Measurements from ENCODE around the gene DGKB.

Gene DGKB

DNA sequence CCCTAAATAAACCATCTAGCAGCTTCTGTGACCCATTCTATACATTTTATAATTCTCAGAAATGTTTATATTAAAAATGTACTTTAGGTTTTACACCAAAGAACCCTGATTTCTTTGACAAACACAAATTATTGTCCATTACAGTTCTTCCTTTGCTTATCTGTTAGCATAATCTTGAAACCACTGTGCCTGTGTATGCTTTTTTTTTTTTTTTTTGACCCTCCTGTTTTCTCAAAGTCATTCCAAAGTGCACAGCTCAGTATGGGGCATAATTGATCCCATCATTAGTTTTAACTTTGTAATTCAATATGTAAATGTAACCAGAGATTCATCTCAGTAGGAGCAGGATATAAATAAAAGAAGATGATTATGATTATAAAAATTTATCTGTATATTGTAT is 229.3 kb downstream of the DGKB start:
- no peaks in the 10 kb centered on the region for H3K9me3 ChIP-seq
- H3K4me1 ChIP-seq (ENCODE audit: control insufficient read depth in 1 of 2, insufficient read depth in 1 of 2, low read depth in 1 of 2, low read length in 1 of 2), result no peaks in the 10 kb centered on the region
- H3K4me3 ChIP-seq (ENCODE audit: low read depth in 1 of 2, low read length in 1 of 2), result no peak overlapping the region
- H3K27me3 ChIP-seq, result no peaks in the 10 kb centered on the region
- no peaks in the 10 kb centered on the region for H3K36me3 ChIP-seq
- TF ChIP-seq, protein P1, sequence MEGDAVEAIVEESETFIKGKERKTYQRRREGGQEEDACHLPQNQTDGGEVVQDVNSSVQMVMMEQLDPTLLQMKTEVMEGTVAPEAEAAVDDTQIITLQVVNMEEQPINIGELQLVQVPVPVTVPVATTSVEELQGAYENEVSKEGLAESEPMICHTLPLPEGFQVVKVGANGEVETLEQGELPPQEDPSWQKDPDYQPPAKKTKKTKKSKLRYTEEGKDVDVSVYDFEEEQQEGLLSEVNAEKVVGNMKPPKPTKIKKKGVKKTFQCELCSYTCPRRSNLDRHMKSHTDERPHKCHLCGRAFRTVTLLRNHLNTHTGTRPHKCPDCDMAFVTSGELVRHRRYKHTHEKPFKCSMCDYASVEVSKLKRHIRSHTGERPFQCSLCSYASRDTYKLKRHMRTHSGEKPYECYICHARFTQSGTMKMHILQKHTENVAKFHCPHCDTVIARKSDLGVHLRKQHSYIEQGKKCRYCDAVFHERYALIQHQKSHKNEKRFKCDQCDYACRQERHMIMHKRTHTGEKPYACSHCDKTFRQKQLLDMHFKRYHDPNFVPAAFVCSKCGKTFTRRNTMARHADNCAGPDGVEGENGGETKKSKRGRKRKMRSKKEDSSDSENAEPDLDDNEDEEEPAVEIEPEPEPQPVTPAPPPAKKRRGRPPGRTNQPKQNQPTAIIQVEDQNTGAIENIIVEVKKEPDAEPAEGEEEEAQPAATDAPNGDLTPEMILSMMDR (IDR thresholded peaks at IDR 0.05), result no peak
- no peak overlapping the region for H3K27ac ChIP-seq

DNA sequence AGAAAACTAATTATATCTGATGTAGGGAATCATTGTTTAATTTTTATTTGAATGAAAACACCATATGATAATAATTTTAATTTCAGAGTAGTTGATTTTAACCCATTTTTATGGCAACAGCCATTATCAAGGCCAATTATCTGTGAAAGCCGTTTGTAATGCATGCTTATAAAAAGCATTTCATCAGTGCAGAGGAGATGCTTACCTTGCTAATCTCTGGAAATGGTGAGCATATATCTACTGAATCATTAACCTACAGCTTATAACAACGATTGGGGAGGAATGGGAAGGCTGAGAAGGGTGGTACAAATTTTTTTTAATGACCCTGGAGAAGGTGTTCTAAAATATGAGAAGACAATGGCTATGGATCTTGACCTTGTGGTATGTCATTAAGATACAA is 235.6 kb downstream of the DGKB start:
- TF ChIP-seq, protein P1 (IDR thresholded peaks at IDR 0.05), result no peak
- Histone ChIP-seq H3K4me1 (ENCODE audit: control insufficient read depth in 1 of 2, insufficient read depth in 1 of 2, low read depth in 1 of 2, low read length in 1 of 2) (no peaks in the 10 kb centered on the region), H3K27me3 (no peaks in the 10 kb centered on the region), H3K27ac (no peak overlapping the region), H3K9me3 (no peaks in the 10 kb centered on the region), H3K36me3 (no peaks in the 10 kb centered on the region), H3K4me3 (ENCODE audit: low read depth in 1 of 2, low read length in 1 of 2) (no peak overlapping the region)

DNA sequence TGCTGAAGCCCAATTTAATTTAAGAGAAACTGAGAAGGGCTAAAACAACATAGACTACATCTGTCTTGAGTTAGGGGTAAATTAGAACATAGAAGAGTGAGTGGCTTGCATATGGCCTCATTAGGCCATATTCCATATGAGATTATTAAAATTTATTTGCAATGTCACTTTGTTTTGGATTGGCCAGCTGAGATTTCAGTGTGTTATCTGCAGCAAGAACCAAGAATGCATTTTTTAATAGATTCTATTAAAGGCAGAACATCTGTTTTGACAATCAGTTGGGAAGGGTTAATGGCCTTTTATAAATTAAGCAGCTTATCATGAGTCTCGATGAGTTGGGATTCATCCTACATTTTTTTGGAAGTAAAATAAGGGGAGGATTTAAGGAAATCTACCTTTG is 236.2 kb downstream of the DGKB start:
- no peaks in the 10 kb centered on the region for H3K36me3 ChIP-seq
- no peak overlapping the region for H3K27ac ChIP-seq
- no peaks in the 10 kb centered on the region for H3K4me1 ChIP-seq (ENCODE audit: control insufficient read depth in 1 of 2, insufficient read depth in 1 of 2, low read depth in 1 of 2, low read length in 1 of 2)
- H3K4me3 ChIP-seq (ENCODE audit: low read depth in 1 of 2, low read length in 1 of 2), result no peak overlapping the region
- no peaks in the 10 kb centered on the region for H3K27me3 ChIP-seq
- no peaks in the 10 kb centered on the region for H3K9me3 ChIP-seq
- TF ChIP-seq, protein P1 (IDR thresholded peaks at IDR 0.05), result no peak

DNA sequence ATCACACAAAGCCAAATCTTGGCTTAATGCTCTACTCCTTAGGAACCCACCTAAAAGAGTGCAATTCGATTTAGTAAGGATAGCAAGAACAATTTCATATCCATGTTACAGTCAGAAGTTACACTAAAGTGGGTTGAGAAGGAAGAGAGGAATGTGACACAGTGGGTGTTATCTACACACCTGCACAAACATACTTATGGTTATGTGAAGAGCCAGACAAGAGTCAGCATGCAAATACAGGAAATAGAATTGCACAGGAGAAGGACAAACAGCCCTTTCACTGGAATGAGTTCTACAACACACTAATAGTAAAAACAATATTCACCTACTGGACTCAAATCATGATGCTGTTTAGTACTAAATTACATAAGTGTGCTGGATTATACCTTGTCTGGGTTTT is 262.8 kb downstream of the DGKB start:
- no peaks in the 10 kb centered on the region for H3K4me1 ChIP-seq (ENCODE audit: control insufficient read depth in 1 of 2, insufficient read depth in 1 of 2, low read depth in 1 of 2, low read length in 1 of 2)
- no peaks in the 10 kb centered on the region for H3K36me3 ChIP-seq
- no peaks in the 10 kb centered on the region for H3K27me3 ChIP-seq
- H3K9me3 ChIP-seq, result no peaks in the 10 kb centered on the region
- H3K4me3 ChIP-seq (ENCODE audit: low read depth in 1 of 2, low read length in 1 of 2), result no peak overlapping the region
- TF ChIP-seq, protein P1 (IDR thresholded peaks at IDR 0.05), result no peak
- H3K27ac ChIP-seq, result no peak overlapping the region

DNA sequence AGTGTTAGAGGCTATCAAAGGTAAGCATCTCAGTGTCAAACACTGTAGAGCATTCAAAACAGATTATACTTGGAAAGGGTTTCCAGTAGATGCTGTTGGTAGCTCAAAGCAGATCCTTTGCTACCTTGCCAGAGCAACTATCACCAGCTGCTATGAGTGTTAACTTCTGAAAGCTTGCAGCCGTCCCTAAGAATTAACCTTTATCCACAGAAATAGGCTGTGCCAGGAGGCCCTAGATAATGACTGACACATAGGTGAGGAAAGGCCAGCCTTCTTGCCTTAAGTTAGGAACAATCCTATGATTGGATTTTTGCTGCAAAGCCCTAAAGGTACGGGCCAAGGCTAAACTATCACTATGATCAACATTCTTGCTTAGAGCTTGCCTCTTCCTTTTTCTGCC is 263.2 kb downstream of the DGKB start:
- no peaks in the 10 kb centered on the region for H3K36me3 ChIP-seq
- H3K9me3 ChIP-seq, result no peaks in the 10 kb centered on the region
- no peaks in the 10 kb centered on the region for H3K27me3 ChIP-seq
- TF ChIP-seq, protein P1 (IDR thresholded peaks at IDR 0.05), result no peak
- H3K4me1 ChIP-seq (ENCODE audit: control insufficient read depth in 1 of 2, insufficient read depth in 1 of 2, low read depth in 1 of 2, low read length in 1 of 2), result no peaks in the 10 kb centered on the region
- H3K27ac ChIP-seq, result no peak overlapping the region
- no peak overlapping the region for H3K4me3 ChIP-seq (ENCODE audit: low read depth in 1 of 2, low read length in 1 of 2)

DNA sequence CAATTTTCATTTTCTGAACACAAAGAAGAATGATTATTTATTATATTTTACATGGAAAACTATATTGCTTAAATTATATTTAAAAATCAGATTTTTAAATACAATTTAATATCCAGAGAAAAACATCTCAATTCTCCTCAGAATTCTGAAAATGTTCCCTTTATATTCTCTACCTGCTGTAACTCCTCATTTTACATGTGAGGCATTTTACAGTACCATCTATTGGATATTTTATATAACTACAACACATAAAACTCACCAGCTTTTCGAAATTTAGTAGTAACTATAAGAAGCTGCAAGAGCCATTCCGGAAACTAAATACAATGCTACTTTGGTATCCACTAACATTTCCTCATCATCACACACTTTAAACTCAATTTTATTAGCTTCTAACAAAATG is 264.6 kb downstream of the DGKB start:
- TF ChIP-seq, protein P1 (IDR thresholded peaks at IDR 0.05), result no peak
- Histone ChIP-seq H3K9me3 (no peaks in the 10 kb centered on the region), H3K27ac (no peak overlapping the region), H3K27me3 (no peaks in the 10 kb centered on the region), H3K4me3 (ENCODE audit: low read depth in 1 of 2, low read length in 1 of 2) (no peak overlapping the region), H3K36me3 (no peaks in the 10 kb centered on the region), H3K4me1 (ENCODE audit: control insufficient read depth in 1 of 2, insufficient read depth in 1 of 2, low read depth in 1 of 2, low read length in 1 of 2) (no peaks in the 10 kb centered on the region)
